IgD-negative memory B cell (primary cell): ENCODE results near the gene GIMD1. TPM values are rescaled to one million over a fixed set of nuclear protein-coding genes. Genes with fewer than 3 reads are reported as not detected.
A peak's percentile ranks its signal among the peaks of the same experiment; 100 is the strongest.

ENCODE experiments used
- H3K27ac Mint-ChIP-seq, 3 donors: one replicate each; pipeline ENCODE4 v1.8.0; 2020 to 2022; ENCODE audit warnings: mild to moderate bottlenecking in 3 of 3, mixed read lengths in 3 of 3, moderate library complexity in 1 of 3
- H3K27me3 Mint-ChIP-seq: one replicate; pipeline ENCODE4 v1.8.0; 2021; ENCODE audit warnings: mixed read lengths
- H3K36me3 Mint-ChIP-seq: one replicate; pipeline ENCODE4 v1.8.0; 2020; ENCODE audit warnings: mild to moderate bottlenecking, mixed read lengths
- H3K4me1 Mint-ChIP-seq, 3 donors: one replicate each; pipeline ENCODE4 v1.8.0; 2020 to 2022; ENCODE audit warnings: mixed read lengths in 3 of 3, mild to moderate bottlenecking in 1 of 3
- H3K4me3 Mint-ChIP-seq, 4 donors: one replicate each; pipeline ENCODE4 v1.8.0; 2020 to 2022; ENCODE audit warnings: mild to moderate bottlenecking in 4 of 4, mixed read lengths in 4 of 4, moderate library complexity in 3 of 4
- H3K9me3 Mint-ChIP-seq, 3 donors: one replicate each; pipeline ENCODE4 v1.8.0; 2020 to 2021; ENCODE audit warnings: mixed read lengths in 3 of 3, mild to moderate bottlenecking in 1 of 3
- polyA plus RNA-seq: library from polyadenylated mRNA; unstranded; fragments of 300-500 nt; fragmentation: Illumina TruSeq; gene quantifications from one replicate; pipeline ENCODE4 v1.2.3, GENCODE V29; 2021

The GIMD1 gene
- polyA plus RNA-seq, 1 donor from 2014 or later, result not detected

- Mint-ChIP-seq H3K27me3 (no peaks in the 10 kb centered on the region), H3K27ac (peak overlapping the region in 1 of 3 donors; percentile 46), H3K4me1 (peaks cover 18 to 27% (median 26%) of the 10 kb centered on the region in 3 donors), H3K4me3 (peak overlapping the region in 1 of 4 donors; percentile 31), H3K36me3 (peaks cover 4% of the 10 kb centered on the region), H3K9me3 (no peaks in the 10 kb centered on the region)
Observed at GRCh38 chr4:106314960-106315359, 53.6 kb downstream of the GIMD1 start.

GRCh38 chr4:106312997-106313522 is 55.5 kb downstream of the GIMD1 start:
- H3K27me3 Mint-ChIP-seq, result no peaks in the 10 kb centered on the region
- peaks cover 18 to 26% (median 26%) of the 10 kb centered on the region in 3 donors for H3K4me1 Mint-ChIP-seq
- H3K9me3 Mint-ChIP-seq, result no peaks in the 10 kb centered on the region
- peaks cover 2% of the 10 kb centered on the region for H3K36me3 Mint-ChIP-seq
- H3K4me3 Mint-ChIP-seq, result peak overlapping the region in 1 of 4 donors; percentile 78
- peak overlapping the region in 2 of 3 donors; percentile 78 to 80 for H3K27ac Mint-ChIP-seq

- peaks cover 18 to 26% (median 26%) of the 10 kb centered on the region in 3 donors for H3K4me1 Mint-ChIP-seq
- peak overlapping the region in 1 of 3 donors; percentile 79 for H3K27ac Mint-ChIP-seq
- no peaks in the 10 kb centered on the region for H3K9me3 Mint-ChIP-seq
- H3K36me3 Mint-ChIP-seq, result peaks cover 2% of the 10 kb centered on the region
- H3K4me3 Mint-ChIP-seq, result peak overlapping the region in 1 of 4 donors; percentile 70
- no peaks in the 10 kb centered on the region for H3K27me3 Mint-ChIP-seq
Observed at GRCh38 chr4:106312377-106312776, 56.2 kb downstream of the GIMD1 start.

Other genes starting within 250 kb of the GIMD1 start
- gene TBCK, start 52.6 kb downstream of the GIMD1 start, polyA plus RNA-seq, result 22.9 TPM
- 72.8 TPM for gene AIMP1, start 52.2 kb downstream of the GIMD1 start, polyA plus RNA-seq